ENCODE results near the gene FBN3.
A peak's percentile ranks its signal among the peaks of the same experiment; 100 is the strongest.
"Not testable (repeated sequence)": the region's sequence is repeated elsewhere in the genome, so short reads cannot be mapped to it uniquely, and the experiment has no call there.

The FBN3 gene

GRCh38 chr19:8149261-8150094 is at the start of gene FBN3:
Gene FBN3 (minus strand): TSS chr19:8149592. CDS start chr19:8147480, 2,112 bp downstream.
- DNase-seq = peak; percentile 40

- no peak for DNase-seq
Observed at GRCh38 chr19:8196271-8196927, 47.0 kb upstream of the FBN3 start.

DNA sequence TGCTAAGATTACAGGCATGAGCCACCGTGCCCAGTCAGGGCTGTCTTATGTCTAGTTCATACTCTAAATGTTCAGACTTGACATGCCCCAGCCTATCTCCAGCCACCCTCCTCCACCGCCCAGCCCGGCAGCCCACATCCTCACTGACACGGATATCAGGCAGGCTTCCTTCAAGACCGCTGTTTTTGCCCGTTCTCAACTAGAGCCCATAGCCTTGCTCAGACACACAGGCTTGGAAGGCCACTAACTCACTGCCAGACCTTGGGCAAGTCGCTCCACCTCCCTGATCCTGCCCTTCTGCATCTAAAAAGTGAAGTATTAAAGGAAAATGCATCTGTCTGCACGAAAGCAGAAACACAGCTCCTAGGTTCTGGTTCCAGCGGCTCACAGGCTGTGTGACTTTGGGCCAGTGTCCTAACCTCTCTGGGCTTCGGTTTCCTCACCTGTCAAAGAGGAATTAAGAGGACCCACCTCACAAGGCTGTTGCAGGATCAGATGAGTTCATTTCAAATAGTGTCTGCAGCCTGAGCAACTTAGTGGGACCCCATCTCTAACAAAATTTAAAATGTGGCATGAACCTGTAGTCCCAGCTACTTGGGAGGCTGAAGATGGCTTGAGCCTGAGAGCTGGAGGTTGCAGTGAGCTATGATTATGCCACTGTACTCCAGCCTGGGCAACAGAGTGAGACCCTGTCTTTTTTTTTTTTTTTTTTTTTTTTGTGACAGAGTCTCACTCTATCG is 45.3 kb upstream of the FBN3 start:
- DNase-seq = no peak

GRCh38 chr19:8192221-8192820 is 42.9 kb upstream of the FBN3 start:
- DNase-seq = no peak

DNA sequence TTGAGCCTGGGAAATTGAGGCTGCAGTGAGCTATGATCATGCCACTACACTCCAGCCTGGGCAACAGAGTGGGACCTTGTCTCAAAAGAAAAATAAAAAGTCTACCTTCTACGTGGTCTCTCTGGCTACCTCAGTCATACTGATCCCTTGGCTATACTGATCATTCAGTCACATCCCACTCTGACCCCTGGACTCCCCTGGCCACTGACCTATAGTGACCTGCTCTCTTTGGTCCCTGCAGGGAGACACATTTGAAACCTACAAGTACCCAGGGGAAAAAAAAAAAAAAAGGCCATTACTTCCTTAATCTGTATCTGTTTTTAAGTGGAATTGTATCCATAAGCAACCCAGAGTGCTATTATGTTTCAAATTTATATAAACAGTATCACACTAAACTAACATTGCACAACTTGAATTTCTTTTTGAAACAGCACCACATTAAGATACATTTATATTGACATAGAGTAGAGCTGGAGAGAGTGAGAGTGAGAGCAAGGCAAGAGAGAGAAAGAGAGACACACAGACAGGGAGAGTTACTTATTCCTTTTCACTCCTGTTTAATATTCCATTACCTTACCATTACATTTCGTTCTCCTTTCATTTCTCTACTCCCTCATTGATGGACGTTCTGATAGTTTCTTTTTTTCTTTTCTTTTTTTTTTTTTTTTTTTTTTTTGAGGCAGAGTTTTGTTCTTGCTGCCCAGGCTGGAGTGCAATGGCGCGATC is 36.1 kb upstream of the FBN3 start:
- no peak for DNase-seq

DNA sequence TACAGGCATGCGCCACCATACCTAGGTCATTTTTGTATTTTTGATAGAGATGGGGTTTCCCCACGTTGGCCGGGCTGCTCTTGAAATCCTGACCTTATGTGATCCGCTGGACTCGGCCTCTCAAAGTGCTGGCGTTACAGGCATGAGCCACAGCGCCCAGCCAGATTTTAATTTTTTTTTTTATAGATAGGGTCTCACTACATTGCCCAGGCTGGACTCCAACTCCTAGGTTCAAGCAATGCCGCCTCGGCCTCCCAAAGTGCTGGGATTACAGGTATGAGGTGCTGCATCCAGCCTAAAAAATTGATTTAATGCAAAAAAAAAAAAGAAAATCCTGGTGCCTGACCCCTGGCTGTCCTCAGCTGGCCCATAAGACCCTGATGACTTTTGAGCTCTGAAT is 34.9 kb upstream of the FBN3 start:
- no peak for DNase-seq

DNA sequence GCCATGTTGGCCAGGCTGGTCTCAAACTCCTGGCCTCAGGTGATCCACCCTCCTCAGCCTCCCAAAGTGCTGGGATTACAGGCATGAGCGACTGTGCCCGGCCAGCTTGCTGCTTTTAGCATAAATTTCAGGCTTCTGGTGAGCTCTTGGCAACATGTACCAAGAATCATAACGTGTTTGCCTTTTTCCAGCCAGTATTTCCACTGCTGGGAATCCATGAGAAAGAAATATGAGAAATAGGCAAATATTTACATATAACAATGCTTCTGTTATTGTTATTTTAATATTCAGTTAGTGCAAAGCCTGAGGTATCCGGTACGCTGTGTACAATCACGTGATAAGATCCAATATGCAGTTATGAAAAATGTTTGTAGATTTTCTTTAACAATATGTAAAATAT is 30.6 kb upstream of the FBN3 start:
- DNase-seq = no peak

DNA sequence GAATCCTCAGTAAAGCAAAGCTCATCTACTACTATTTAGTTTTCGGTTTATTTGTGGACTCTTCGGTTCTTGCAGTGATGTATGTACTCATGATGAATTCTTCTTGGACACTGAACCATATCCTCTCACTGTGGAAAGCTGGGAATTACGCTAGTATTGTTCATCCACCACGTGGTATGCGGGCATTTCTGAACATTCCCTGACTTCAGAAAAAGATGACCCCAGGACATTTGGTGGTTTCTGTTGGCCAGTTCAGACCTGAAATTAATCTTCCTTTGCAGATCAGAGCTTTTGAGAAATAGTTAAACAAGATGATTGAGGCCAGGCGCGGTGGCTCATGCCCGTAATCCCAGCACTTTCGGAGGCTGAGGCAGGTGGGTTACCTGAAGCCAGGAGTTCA is 25.3 kb upstream of the FBN3 start:
- no peak for DNase-seq

GRCh38 chr19:8168537-8168936 is 19.1 kb upstream of the FBN3 start:
- no peak for DNase-seq

- DNase-seq = no peak
Observed at GRCh38 chr19:8167985-8168384, 18.6 kb upstream of the FBN3 start.

DNA sequence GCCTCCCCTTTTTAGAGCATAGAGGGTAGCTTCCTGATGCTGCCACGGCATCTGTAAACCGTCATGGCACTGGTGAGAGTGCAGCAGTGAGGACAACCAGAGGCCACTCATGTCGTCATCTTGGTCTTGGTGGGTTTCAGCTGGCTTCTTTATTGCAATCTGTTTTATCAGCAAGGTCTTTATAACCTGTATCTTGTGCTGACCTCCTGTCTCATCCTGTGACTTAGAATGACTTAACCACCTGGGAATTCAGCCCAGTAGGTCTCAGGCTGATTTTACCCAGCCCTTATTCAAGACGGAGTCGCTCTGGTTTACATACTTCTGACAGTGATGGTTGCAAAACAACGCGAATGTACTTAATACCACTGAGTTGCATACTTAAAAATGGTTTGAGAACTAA is 14.4 kb upstream of the FBN3 start:
- DNase-seq = no peak

GRCh38 chr19:8161135-8161646 is 11.8 kb upstream of the FBN3 start:
- DNase-seq = peak; percentile 72

DNA sequence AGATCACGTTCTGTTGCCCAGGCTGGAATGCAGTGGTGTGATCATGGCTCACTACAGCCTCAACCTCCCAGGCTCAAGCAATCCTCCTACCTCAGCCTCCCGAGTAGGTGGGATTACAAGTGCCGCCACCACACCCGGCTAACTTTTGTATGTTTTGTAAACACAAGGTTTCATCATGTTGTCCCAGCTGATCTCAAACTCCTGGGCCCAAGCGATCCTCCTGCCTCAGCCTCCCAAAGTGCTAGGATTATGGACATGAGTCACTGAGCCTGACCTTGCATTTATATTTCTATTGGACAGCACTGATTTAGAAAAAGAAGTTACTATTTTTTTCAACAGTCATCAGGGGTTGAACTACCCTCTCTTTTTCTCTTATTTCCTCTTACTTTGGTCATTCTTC is 9.9 kb upstream of the FBN3 start:
- DNase-seq = not testable (repeated sequence)

DNA sequence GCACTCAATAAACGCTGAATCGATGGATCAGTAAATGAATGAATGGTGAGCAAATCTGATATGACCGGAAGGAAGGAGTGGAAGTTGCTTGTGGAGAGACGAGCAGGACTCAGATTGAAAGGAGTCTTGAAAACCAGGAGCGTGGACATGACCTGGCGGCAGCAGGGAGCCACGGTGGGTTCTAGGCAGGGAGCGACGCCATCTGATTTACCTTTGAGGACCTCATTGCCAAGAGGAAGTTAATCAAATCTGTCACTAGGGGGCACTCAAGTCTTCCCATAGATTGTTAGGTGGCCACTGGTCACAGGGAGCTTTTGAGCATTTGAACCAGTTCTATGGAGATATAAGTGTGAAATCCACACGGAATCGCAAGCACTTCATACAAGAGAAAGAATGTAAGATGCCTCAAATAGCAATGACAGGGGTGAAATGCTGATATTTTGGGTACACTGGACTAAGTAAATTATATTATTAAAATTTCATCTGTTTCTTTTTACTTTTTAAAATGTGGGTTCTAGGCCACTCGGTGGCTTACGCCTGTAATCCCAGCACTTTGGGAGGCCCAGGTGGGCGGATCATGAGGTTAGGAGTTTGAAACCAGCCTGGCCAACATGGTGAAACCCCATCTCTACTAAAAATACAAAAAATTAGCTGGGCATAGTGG is 9.2 kb upstream of the FBN3 start:
- DNase-seq = peak; percentile 67

DNA sequence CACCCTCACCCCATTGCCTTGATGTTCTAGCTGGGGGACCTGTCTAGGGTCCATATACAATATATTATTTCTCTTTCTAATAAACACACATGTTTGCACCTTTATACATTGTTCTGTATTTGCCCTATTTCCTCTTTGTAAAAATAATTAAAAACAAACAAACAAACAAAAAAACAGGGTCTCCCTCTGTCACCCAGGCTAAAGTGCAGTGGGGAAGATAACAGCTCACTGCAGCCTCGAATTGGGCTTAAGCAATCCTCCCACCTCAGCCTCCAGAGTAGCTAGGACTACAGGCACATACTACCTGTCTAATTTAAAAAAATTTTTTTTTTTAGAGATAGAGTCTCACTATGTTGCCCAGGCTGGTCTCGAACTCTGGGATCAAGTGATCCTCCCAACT is 5.9 kb upstream of the FBN3 start:
- DNase-seq = no peak

- DNase-seq = not testable (repeated sequence)
Observed at GRCh38 chr19:8154014-8154413, 4.6 kb upstream of the FBN3 start.

GRCh38 chr19:8151767-8152035 is 2.3 kb upstream of the FBN3 start:
- DNase-seq = no peak

DNA sequence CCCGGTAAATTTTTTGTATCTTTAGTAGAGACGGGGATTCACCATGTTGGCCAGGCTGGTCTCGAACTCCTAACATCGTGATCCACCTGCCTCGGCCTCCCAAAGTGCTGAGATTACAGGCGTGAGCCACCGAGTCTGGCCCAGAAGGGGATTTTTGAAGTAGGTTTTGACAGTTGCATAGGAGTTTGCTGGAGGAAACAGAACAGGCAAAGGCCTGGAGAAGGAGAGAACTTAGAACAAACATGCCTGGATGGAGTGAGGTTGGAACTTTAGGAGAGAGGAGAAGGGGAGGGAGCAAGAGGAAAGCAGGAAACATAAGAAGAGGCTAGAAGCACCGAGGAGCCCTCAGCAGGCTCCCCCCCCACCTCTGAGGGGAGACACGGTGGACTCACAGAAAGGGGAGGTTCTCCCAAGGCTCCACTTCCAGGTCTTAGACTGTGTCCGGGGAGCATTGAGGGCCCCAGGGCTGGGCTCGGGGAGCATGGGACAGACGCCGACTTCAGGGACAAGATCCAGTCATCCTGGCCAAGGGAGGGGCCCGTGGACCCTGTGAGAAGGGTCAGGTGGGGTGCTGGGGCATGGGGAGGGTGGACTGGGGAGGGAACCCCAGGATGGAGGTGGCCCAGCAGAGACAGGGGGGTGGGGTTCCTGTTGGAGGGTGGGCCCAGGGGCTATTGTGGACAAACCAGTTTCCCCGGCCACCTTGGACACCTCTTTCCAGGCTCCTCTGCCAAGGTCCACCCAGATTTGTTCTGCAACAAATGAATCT is 1.8 kb upstream of the FBN3 start:
- no peak for DNase-seq

DNA sequence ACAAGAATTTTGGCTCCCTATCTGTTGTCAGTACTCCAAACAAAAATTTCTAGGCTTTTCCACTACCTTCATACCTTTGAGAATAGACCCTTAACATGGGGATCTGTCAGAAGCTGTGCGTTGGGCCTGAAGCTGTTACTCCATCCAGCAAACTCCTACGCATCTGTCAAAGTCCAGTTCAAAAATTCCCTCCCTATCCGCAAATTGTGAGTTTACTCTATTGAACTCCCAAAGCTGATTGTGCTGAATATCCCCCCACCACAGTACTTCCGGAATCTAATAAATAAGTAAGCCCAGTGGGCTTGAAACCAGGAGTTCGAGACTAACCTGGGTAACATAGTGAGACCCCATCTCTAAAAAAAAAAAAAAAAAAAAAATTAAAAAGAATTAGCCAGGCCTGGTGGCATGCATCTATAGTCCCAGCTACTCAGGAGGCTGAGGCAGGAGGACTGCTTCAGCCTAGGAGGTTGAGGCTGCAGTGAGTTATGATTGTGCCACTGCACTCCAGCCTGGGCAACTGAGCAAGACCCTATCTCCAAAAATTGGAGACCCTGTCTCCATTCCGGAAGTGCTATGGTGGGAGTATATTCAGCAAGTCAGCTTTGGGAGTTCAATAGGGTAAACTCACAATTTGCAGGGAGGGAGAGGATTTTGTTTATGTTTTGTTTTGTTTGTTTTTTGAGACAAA is 930 bp upstream of the FBN3 start:
- no peak for DNase-seq

DNA sequence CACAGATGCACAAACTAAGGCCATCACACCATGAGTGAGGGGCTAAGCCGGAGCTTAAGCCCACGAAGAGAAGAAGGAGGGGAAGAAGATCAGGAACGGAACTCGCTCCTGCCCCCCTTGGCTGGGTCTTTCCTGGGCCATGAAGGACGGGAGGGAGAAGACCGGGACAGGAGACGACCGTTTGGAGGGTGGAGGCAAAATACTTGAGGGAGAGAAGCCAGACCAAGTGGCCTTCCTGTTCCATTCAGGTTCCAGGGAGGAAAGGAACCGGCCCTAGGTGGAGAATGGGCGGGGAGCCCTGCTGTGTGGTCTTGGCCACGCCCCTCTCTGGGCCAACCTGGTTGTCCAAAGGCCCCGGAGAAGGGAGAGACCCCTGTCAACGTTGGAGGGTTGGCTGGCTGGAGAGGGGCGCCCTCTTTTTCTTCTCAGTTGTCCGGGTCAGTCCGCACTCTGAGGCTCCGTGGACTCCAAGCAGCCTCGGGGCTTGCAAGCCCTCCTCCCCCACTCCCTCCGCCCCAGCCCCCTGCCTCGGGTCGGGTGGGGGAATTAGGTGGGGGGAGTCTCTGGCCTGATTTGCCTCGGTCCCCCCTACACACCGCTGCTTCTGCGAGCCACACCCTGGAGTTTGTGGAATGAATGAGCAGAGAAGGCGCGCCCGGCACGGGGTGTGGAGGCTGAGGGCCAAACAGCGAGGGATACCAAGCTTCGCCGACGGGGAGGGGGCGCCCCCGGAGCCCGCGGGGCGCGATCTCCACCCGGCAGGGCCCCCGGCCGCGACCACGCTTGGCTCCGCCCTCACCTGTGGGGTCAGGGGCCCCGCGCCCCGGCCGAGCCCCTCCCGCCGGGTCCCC is 757 bp downstream of the FBN3 start:
- peak; percentile 65 for DNase-seq

All from DMS79 (cell line).